Endothelial cell of hepatic sinusoid (primary cell): ENCODE measurements around the gene TACC2.

ENCODE experiments used
- in situ Hi-C: cut with HindIII; loops from 2 replicates; pipeline ENCODE4 v1.10.0; 2017; ENCODE audit warnings: low sequenced_read_pairs

TACC2 gene

DNA sequence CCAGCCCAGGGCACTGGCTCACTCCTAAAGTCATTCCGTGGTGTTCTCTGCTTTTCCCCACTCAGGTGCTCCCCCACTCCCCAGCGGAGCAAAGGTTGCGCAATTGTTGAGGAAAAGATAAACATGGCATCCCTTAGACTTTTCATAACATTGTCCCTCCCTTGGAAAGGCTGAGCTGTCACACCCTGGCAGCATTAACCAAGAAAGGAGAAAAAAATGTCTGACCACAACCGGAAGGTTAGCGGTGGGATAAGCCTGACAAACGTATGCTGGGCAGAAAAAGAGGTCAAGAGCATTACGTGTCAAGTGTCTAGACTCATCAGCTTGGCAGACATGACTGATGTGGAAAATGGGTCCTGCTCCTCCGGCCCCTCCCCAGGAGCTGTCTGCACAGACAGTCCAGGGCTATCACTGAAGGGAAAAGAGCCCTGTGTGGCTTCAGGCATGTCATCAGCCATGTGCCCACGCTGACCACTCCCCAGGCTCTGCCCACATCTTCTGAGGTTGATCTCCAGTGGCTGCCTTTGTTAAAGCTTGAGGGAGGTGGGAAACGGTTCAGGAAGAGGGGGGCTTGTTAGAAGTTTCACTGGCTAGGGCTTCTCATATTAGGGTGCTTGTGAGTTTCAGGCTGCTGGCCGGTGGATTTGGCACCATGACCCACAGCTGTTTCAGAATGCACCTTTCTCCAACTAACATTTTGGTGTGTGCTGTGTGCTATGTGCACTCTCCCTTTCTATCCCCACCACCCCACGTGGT, 312.3 kb downstream of the TACC2 start:
- in situ Hi-C loops = loop anchor here (5.0 kb wide), 1 partner anchor 131 kb away; no protein-coding TSS in a partner anchor

DNA sequence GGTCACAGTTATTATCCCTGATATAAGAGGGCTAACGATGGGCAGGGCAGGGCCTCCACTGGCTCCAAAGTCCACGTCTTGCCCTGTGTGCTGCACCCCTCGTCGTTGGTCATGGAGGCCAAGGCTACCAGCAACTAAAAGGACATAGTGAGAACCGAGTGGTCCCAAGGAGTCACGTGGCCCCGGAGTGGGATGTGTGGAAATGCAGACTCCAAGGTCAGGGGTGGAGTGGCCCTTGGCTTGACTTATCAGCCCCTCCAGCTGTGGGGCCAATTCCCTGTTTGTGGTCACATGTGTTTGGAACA, 312.8 kb downstream of the TACC2 start:
- in situ Hi-C loops = loop anchor here (5.0 kb wide), 1 partner anchor 131 kb away; no protein-coding TSS in a partner anchor

DNA sequence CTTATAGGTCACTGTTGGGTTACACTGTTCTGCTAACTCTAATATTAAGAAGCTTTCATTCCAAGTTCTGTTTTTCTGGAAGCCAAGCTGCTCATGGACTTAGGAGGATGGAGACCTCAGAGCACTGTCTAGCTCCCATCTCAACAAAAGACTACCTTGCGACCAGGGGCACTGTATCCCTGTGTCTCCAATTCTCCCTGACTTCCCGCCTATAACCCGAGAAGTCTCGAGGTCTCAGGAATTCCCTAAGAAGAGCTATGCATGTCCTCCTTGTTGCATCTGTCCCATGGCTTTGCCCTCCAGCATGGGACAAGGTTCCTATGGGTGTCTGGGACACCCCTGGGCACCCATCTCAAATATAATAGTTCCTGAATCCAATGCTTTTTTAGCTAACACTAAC, 313.4 kb downstream of the TACC2 start:
- in situ Hi-C loops = loop anchor here (5.0 kb wide), 1 partner anchor 130 kb away; no protein-coding TSS in a partner anchor

DNA sequence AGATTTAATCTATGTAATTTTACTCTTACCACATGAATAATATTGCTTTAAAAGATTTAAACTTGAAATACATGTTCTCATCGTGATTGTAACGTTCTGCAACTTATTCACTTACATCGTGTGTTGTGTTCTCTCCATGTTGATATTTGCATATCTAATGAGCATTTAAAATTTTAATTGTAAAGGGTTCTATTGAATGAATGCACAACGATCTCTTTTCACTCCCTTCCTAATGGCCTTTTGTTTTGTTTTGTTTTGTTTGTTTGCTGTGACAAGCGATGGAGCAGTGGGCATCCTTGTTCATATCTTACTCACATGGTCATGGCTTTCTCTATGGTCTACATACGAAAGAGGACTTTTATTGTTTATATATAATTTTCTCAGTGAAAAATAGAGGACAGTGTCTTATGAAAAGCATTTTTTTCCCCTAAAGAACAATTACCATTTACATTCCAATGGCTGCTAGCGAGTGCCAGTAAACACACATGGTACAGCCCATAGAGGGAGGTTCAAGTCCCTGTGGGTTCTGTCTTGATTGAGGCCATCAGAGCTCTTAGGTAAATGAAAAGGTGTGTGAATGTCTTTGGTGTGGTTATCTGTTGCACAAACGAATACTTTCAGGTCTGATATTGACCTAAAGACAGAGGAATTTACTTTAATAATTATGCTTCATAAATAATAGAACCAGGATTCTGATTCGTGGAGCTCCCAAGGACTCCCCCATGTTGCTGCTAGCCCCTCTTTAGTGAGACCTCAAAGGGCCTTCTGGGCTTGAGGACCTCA, 314.5 kb downstream of the TACC2 start:
- in situ Hi-C loops = loop anchor here (5.0 kb wide), 1 partner anchor 129 kb away; no protein-coding TSS in a partner anchor
